DOHH2 (cell line): Measurements from ENCODE around the gene WRAP73.

Source experiments
- H3F3A ChIP-seq: fragments of 200-600 bp; sonication (generic), shearing (Covaris generic); 2 replicates; pipeline ENCODE4 v1.6.0; 2016; ENCODE audit warnings: antibody characterized with exemption, mild to moderate bottlenecking; ENCODE audit not compliant: control insufficient read depth, insufficient read depth
- H3K27ac ChIP-seq: fragments of 200-600 bp; sonication (generic); 2 replicates; pipeline ENCODE4 v1.5.1; 2014; ENCODE audit warnings: low read depth, mild to moderate bottlenecking, low read length, moderate library complexity
- H3K27me3 ChIP-seq: fragments of 200-600 bp; sonication (generic); 2 replicates; pipeline ENCODE4 v1.6.1; 2014; ENCODE audit warnings: mild to moderate bottlenecking, low read length, mixed read lengths; ENCODE audit not compliant: control insufficient read depth
- H3K36me3 ChIP-seq: fragments of 200-600 bp; sonication (generic); 2 replicates; pipeline ENCODE4 v1.6.1; 2014; ENCODE audit warnings: mild to moderate bottlenecking, low read length, moderate library complexity, mixed read lengths; ENCODE audit not compliant: control insufficient read depth
- H3K4me1 ChIP-seq: fragments of 200-600 bp; sonication (generic); 2 replicates; pipeline ENCODE4 v1.6.1; 2014; ENCODE audit warnings: mild to moderate bottlenecking, low read length, mixed read lengths; ENCODE audit not compliant: control insufficient read depth
- H3K4me2 ChIP-seq: fragments of 200-600 bp; sonication (generic); 2 replicates; pipeline ENCODE4 v1.6.0; 2014; ENCODE audit warnings: mild to moderate bottlenecking, low read length, moderate library complexity
- H3K4me3 ChIP-seq: fragments of 200-600 bp; sonication (generic); 2 replicates; pipeline ENCODE4 v1.5.1; 2014; ENCODE audit warnings: mild to moderate bottlenecking, low read length, mixed read lengths
- H3K79me2 ChIP-seq: fragments of 200-600 bp; sonication (generic); 2 replicates; pipeline ENCODE4 v1.6.1; 2014; ENCODE audit warnings: mild to moderate bottlenecking, low read length, mixed read lengths; ENCODE audit not compliant: control insufficient read depth
- H3K9me2 ChIP-seq: fragments of 200-600 bp; sonication (generic); replicated peaks from 2 replicates; pipeline ENCODE4 v1.6.1; 2014; ENCODE audit warnings: mild to moderate bottlenecking, low read length, mixed read lengths; ENCODE audit not compliant: control insufficient read depth
- H3K9me3 ChIP-seq: fragments of 200-600 bp; sonication (generic); 2 replicates; pipeline ENCODE4 v1.6.1; 2014; ENCODE audit warnings: antibody characterized with exemption, low read length, mixed read lengths; ENCODE audit not compliant: control insufficient read depth, insufficient read depth
- H4K20me1 ChIP-seq: fragments of 200-600 bp; sonication (generic); 2 replicates; pipeline ENCODE4 v1.6.0; 2014; ENCODE audit warnings: low read depth, mild to moderate bottlenecking, antibody characterized with exemption, low read length, moderate library complexity; ENCODE audit not compliant: control insufficient read depth, insufficient read depth
- EZH2phosphoT487 ChIP-seq: fragments of 200-600 bp; sonication (generic); IDR thresholded peaks from 2 replicates; pipeline ENCODE4 v1.6.1; 2017; ENCODE audit warnings: borderline replicate concordance, mild to moderate bottlenecking, antibody characterized with exemption, low read length, moderate library complexity, mixed read lengths
- TF ChIP-seq, protein P1 (sequence below): fragments of 200-600 bp; sonication (generic); IDR thresholded peaks from one replicate; pipeline ENCODE4 v1.5.1; 2014; ENCODE audit warnings: antibody characterized with exemption, mild to moderate bottlenecking, low read depth, low read length; ENCODE audit not compliant: poor library complexity, severe bottlenecking

Gene WRAP73

DNA sequence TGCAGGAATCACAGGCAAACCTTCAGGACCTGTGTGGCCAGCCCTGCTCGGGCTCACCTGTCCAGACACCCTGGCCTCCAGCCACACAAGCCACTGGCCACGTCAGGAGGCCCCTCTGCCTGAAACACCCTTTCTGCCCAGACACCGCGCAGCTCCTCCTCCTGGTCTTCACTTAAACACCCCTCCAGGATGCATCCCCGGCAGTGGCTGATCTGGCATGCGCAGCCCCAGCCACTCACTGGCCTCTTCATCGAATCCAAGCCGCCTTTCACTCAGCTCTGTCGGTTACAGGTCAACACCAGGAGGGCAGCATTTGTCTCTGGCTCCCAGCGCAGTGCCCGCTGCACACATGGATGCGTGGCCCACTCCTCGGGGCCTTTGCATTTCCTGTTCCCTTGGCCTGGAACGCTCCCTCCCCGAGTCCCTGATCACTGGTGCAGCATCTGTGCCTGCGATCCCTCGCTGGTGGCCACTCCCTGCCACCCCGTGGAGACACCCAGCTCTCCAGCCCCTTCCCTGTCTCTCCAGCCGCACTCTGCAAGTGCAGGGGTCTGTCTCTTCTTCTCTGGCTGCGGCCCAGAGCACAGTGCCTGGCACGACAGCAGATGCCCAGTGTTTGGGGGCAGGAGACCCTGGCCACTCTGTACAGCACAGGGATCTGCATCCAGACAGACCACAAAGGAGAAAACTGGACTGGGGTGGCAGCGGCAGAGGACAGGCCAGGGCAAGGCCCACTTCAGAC is 15.7 kb downstream of the WRAP73 start:
- no peaks in the 10 kb centered on the region for H3K27me3 ChIP-seq
- no peak overlapping the region for H3K27ac ChIP-seq
- no peaks in the 10 kb centered on the region for H3F3A ChIP-seq
- H3K4me2 ChIP-seq: no peak overlapping the region
- H3K36me3 ChIP-seq: peaks cover 34% of the 10 kb centered on the region
- H3K4me3 ChIP-seq: no peak overlapping the region
- no peaks in the 10 kb centered on the region for H3K9me3 ChIP-seq
- no peaks in the 10 kb centered on the region for H4K20me1 ChIP-seq
- H3K79me2 ChIP-seq: no peaks in the 10 kb centered on the region
- no peaks in the 10 kb centered on the region for H3K9me2 ChIP-seq
- no peaks in the 10 kb centered on the region for H3K4me1 ChIP-seq
- TF ChIP-seq, protein P1, sequence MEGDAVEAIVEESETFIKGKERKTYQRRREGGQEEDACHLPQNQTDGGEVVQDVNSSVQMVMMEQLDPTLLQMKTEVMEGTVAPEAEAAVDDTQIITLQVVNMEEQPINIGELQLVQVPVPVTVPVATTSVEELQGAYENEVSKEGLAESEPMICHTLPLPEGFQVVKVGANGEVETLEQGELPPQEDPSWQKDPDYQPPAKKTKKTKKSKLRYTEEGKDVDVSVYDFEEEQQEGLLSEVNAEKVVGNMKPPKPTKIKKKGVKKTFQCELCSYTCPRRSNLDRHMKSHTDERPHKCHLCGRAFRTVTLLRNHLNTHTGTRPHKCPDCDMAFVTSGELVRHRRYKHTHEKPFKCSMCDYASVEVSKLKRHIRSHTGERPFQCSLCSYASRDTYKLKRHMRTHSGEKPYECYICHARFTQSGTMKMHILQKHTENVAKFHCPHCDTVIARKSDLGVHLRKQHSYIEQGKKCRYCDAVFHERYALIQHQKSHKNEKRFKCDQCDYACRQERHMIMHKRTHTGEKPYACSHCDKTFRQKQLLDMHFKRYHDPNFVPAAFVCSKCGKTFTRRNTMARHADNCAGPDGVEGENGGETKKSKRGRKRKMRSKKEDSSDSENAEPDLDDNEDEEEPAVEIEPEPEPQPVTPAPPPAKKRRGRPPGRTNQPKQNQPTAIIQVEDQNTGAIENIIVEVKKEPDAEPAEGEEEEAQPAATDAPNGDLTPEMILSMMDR: no peak
- TF ChIP-seq EZH2phosphoT487: no peak

DNA sequence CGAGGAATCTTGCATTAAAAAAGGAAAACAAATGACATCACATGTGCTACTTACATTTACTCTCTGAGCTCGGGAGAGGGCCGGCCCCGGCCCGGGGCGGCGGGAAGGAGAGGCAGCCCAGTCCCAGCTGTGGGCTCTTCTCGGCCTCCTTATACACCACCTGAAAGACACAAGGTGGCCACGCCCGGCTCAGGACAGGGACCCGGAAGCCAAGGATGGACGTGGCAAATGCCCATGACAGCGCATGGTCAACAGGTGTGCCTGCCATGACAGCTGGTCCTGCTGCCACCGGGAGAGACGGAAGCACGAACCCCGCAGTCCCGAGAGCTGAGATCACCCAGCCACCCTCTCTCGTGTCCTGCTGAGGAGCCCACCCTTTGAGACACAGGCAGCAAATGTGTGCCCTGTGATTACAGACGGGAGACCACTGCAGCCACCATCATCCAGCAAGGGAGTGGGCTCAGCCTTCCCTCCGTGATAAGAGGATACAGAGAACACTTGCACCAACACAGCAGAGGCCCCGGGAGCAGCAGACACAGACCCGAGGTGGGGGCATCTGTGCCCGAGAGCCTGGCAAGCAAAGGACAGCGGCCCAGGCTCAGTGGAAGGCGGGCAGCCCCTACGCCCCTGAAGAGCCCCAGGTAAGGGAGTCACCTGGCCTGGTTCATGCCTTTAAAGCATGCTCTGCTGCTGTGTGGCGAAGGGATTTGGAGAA is 16.4 kb downstream of the WRAP73 start:
- H3K4me1 ChIP-seq: no peaks in the 10 kb centered on the region
- H3F3A ChIP-seq: no peaks in the 10 kb centered on the region
- H4K20me1 ChIP-seq: no peaks in the 10 kb centered on the region
- no peaks in the 10 kb centered on the region for H3K79me2 ChIP-seq
- H3K4me2 ChIP-seq: no peak overlapping the region
- no peak for TF ChIP-seq EZH2phosphoT487
- TF ChIP-seq, protein P1: no peak
- peaks cover 37% of the 10 kb centered on the region for H3K36me3 ChIP-seq
- H3K27ac ChIP-seq: no peak overlapping the region
- H3K9me3 ChIP-seq: no peaks in the 10 kb centered on the region
- no peaks in the 10 kb centered on the region for H3K9me2 ChIP-seq
- H3K4me3 ChIP-seq: no peak overlapping the region
- no peaks in the 10 kb centered on the region for H3K27me3 ChIP-seq

DNA sequence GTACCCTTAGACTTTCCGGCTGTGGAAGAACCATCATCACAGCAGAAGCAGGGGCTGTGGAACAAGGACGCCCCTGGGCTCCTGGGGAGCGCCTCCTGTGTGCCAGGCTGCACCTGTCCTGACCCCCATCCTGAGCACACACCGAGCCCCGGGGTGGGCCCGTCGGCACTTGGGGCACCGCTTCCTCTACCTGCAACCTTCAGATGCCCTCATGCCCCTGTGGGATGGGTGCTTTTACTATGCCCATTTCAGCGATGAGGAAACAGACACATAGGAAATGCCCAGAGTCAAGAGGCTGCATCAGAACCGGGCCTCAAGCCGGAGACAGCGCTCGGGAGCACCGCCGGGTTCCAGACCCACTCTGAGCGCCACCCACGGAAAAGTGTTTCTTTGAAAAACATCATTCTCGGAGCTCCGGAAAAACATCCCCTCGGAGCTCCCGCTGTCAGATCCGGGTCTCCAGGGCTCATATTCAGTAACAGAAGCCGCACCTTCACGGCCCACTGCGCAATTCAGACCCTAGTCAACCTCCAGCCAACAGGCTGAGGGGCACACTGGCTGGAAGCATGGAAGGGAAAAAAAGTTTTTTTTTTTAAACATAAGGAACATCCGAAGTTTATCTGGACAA is 17.1 kb downstream of the WRAP73 start:
- H3K4me2 ChIP-seq: no peak overlapping the region
- peaks cover 34% of the 10 kb centered on the region for H3K36me3 ChIP-seq

More for the DNA sequence above, 17.1 kb downstream of the WRAP73 start:
- H3K4me3 ChIP-seq: no peak overlapping the region
- no peaks in the 10 kb centered on the region for H3F3A ChIP-seq
- no peak overlapping the region for H3K27ac ChIP-seq
- no peaks in the 10 kb centered on the region for H3K27me3 ChIP-seq
- no peaks in the 10 kb centered on the region for H3K9me2 ChIP-seq
- H3K9me3 ChIP-seq: no peaks in the 10 kb centered on the region
- H4K20me1 ChIP-seq: no peaks in the 10 kb centered on the region
- H3K79me2 ChIP-seq: no peaks in the 10 kb centered on the region
- H3K4me1 ChIP-seq: no peaks in the 10 kb centered on the region
- TF ChIP-seq EZH2phosphoT487: no peak
- TF ChIP-seq, protein P1: no peak
